Ovary (tissue), 9 donors: Measurements from ENCODE around the gene ELP5. TPM values are rescaled to one million over a fixed set of nuclear protein-coding genes. Genes with fewer than 3 reads are reported as not detected.
A peak's percentile ranks its signal among the peaks of the same experiment; 100 is the strongest.

ENCODE experiments used
- DNase-seq, 5 donors: peaks; one replicate each; pipeline ENCODE4 v3.0.0-alpha.2; 2019 to 2020
- H3K27ac ChIP-seq, 2 donors: fragments of 200-600 bp; one replicate each; pipeline versions ENCODE4 v1.5.1 to v1.8.0; 2019 to 2022
- H3K27me3 ChIP-seq: fragments of 200-600 bp; one replicate; pipeline ENCODE4 v1.8.0; 2022
- H3K36me3 ChIP-seq: fragments of 200-600 bp; sonication (generic); one replicate; pipeline ENCODE4 v1.5.1; 2019
- H3K4me1 ChIP-seq: one replicate; pipeline ENCODE4 v1.8.1; 2013; ENCODE audit warnings: mild to moderate bottlenecking, moderate library complexity; ENCODE audit not compliant: insufficient read depth
- H3K4me3 ChIP-seq: fragments of 200-600 bp; sonication (generic); one replicate; pipeline ENCODE4 v1.5.1; 2017
- H3K9me3 ChIP-seq, 2 donors: fragments of 200-600 bp in 1 of 2; sonication (generic) in 1 of 2; one replicate each; pipeline versions ENCODE4 v1.5.1 to v1.8.1; 2013 to 2019; ENCODE audit warnings: mild to moderate bottlenecking in 1 of 2, moderate library complexity in 1 of 2
- CTCF ChIP-seq, 3 donors: fragments of 450-650 bp in 2 of 3; fragments of 200-600 bp in 1 of 3; IDR thresholded peaks; one replicate each; pipeline versions ENCODE4 v1.5.1 to v1.8.0; 2016 to 2022; ENCODE audit warnings: antibody characterized with exemption in 3 of 3, mild to moderate bottlenecking in 1 of 3
- EP300 ChIP-seq: sonication (generic); formaldehyde crosslinking; IDR thresholded peaks from one replicate; pipeline ENCODE4 v1.6.1; 2017; ENCODE audit warnings: antibody characterized with exemption
- POLR2A ChIP-seq: fragments of 450-650 bp; IDR thresholded peaks from one replicate; pipeline ENCODE4 v1.6.1; 2017; ENCODE audit warnings: antibody characterized with exemption, mild to moderate bottlenecking, moderate library complexity
- WGBS, 3 donors: extraction: QIAGEN DNeasy Blood & Tissue Kit in 1 of 3; methylation state at CpG; one replicate each; pipeline versions ENCODE4 v1.1.5 to v1.1.7; 2013 to 2017; 5-methylcytosine and 5-hydroxymethylcytosine counted together
- intact Hi-C, 4 donors: fragments of 100-400 bp; cut with DNase I; formaldehyde crosslinking; loops; one replicate each; pipeline versions ENCODE4 v1.11.0 to v1.15.1; 2022 to 2023
- polyA plus RNA-seq, 2 donors: library from polyadenylated mRNA; stranded (reverse); fragments of 200-250 nt in 1 of 2; fragments of 350-450 nt in 1 of 2; fragmentation: Illumina TruSeq in 1 of 2; extraction: RNeasy Lipid Tissue Mini Kit (QIAGEN cat#74804) in 1 of 2; gene quantifications; one replicate each; pipeline ENCODE4 v1.2.3, GENCODE V29; 2013 to 2014
- total RNA-seq, 7 donors: library from RNA; depleted of rRNA in 2 of 7; stranded (reverse); fragments of >200 nt in 2 of 7; fragmentation: NEBNext Ultra II Directional in 3 of 7; extraction: Animal tissue kit (Norgen Biotek cat#: 25700) in 3 of 7; gene quantifications; one replicate each; pipeline versions ENCODE4 v1.1.0 to v1.2.4, GENCODE V29; 2016 to 2023
- donor health status: DM: no; HTN: no; CAD: no; lungs with moderate emphysema.
- donor health status: DM: no; HTN: no; CAD: no.
- donor health status: Bipolar disorder and iron deficiency.
- donor health status: DM: yes; HTN: yes; CAD: no.
- donor health status: DM: no; HTN: no; CAD: no.
- donor health status: DM: yes; HTN: yes; CAD: no.

The ELP5 gene
- total and polyA plus RNA-seq, 9 donors = 18.7 to 56.0 (median 40.6) TPM

- WGBS, 3 donors = 4 to 5% (median 5%) methylated on average over 37 to 54 of the region's 54 CpGs
- Histone ChIP-seq H3K36me3 (no peaks in the 10 kb centered on the region), H3K4me3 (peak overlapping the region; percentile 33), H3K27ac (no peak overlapping the region), H3K9me3 (no peaks in the 10 kb centered on the region), H3K4me1 (peaks cover 11% of the 10 kb centered on the region), H3K27me3 (peaks cover 7% of the 10 kb centered on the region)
- DNase-seq = peak in 1 of 5 donors; percentile 29
- intact Hi-C loops = no loop called here
- TF ChIP-seq POLR2A = no peak
- no peak for TF ChIP-seq CTCF (IDR thresholded peaks at IDR 0.05)
- no peak for TF ChIP-seq EP300
Measured at GRCh38 chr17:7260651-7261378, 8.8 kb downstream of the ELP5 start.

GRCh38 chr17:7261379-7262191 is 9.6 kb downstream of the ELP5 start:
- intact Hi-C loops = no loop called here
- peaks cover 11% of the 10 kb centered on the region for H3K4me1 ChIP-seq
- no peak overlapping the region for H3K27ac ChIP-seq
- H3K9me3 ChIP-seq = no peaks in the 10 kb centered on the region
- DNase-seq = no peak
- TF ChIP-seq POLR2A = no peak
- TF ChIP-seq EP300 = no peak
- TF ChIP-seq CTCF (IDR thresholded peaks at IDR 0.05) = no peak
- peak overlapping the region; percentile 33 for H3K4me3 ChIP-seq
- WGBS, 3 donors = 5 to 7% (median 7%) methylated on average over 40 to 71 of the region's 71 CpGs
- H3K27me3 ChIP-seq = peaks cover 7% of the 10 kb centered on the region
- H3K36me3 ChIP-seq = no peaks in the 10 kb centered on the region

GRCh38 chr17:7262192-7262934 is 10.3 kb downstream of the ELP5 start, which contains the start of gene CLDN7:
Gene CLDN7 (minus strand): TSS chr17:7262478. CDS start chr17:7262043, 435 bp downstream.
- TF ChIP-seq EP300 (no peak), POLR2A (no peak), CTCF (IDR thresholded peaks at IDR 0.05) (no peak)
- 4 to 5% (median 4%) methylated on average over 57 to 64 of the region's 64 CpGs for WGBS, 3 donors
- Histone ChIP-seq H3K27me3 (peaks cover 7% of the 10 kb centered on the region), H3K36me3 (no peaks in the 10 kb centered on the region), H3K4me3 (peak within 1 kb of the TSS; percentile 33), H3K4me1 (peaks cover 11% of the 10 kb centered on the region), H3K27ac (no peak within 1 kb of the TSS), H3K9me3 (no peaks in the 10 kb centered on the region)
- DNase-seq = peak in 1 of 5 donors; percentile 23
- intact Hi-C loops = no loop called here
